HG03378 (cell line): ENCODE measurements around the gene HDGFL2.

Experiments
- ATAC-seq: cut with Tn5 transposase; IDR thresholded peaks from one replicate; pipeline ENCODE4 v1.9.1; 2021; ENCODE audit warnings: mild to moderate bottlenecking, moderate library complexity; ENCODE audit not compliant: unreplicated experiment

Gene HDGFL2

DNA sequence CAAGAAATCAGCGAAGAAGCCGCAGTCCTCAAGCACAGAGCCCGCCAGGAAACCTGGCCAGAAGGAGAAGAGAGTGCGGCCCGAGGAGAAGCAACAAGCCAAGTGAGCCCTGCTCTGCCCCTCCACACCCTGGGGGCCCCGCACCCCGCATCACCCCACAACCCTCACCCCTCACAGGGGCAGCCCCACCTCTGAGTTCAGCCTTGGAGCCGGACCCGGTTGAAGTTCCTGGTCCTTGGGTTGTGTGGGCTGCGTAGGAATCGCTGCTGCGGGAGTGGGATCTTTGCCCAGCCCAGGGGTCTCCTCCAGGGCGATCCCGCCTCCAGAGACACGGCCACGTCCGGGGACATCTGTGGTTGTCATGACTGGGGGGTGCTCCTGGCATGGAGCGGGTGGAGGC lies 24.2 kb downstream of the HDGFL2 start:
- ATAC-seq, result no peak

DNA sequence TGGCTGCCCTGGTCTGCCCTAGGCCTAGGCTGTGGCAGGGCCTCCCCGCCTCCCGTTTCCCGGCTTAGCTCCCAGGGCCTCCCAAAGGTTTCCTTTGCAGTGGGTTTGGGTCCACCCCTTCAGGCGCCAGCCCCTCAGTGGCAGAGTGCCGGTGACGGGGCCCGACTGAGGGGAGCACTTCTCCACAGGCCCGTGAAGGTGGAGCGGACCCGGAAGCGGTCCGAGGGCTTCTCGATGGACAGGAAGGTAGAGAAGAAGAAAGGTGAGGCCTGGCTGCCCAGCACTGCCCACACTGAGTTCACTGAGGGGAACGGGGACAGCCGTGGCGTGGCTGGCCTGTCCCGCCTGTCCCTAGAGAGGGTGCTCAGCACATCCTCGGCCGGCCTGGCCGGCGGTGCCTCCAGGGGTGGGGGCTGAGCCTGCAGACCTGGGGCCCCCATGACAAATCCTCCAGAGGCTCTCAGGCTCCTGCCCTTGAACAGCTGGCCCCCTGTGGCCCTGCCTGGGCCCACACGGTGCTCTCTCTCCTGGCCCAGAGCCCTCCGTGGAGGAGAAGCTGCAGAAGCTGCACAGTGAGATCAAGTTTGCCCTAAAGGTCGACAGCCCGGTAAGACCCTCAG lies 25.8 kb downstream of the HDGFL2 start:
- no peak for ATAC-seq

DNA sequence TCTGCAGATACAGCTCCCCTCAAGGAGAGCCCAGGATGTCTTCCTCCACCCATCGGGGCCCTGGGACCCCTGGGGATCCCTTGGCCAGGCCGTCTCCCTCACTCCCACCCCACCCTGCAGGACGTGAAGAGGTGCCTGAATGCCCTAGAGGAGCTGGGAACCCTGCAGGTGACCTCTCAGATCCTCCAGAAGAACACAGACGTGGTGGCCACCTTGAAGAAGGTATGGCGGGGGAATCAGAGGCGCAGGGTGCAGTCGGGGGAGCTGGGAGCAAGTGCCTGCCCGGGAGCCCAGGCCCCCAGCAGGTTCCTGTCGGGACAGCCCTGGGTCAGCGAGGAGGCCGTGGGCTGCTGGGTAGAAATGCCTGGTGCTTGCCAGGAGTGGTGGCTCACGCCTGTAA lies 26.6 kb downstream of the HDGFL2 start:
- no peak for ATAC-seq

DNA sequence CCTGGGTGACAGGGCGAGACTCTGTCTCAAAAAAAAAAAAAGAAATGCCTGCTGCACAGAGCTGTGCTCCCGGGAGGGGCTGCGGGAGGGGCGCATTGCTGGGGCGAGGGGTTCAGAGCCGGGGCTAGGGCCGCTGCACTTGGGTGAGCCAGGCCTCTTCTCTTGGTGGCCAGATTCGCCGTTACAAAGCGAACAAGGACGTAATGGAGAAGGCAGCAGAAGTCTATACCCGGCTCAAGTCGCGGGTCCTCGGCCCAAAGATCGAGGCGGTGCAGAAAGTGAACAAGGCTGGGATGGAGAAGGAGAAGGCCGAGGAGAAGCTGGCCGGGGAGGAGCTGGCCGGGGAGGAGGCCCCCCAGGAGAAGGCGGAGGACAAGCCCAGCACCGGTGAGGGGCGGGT lies 27.2 kb downstream of the HDGFL2 start:
- ATAC-seq, result no peak

DNA sequence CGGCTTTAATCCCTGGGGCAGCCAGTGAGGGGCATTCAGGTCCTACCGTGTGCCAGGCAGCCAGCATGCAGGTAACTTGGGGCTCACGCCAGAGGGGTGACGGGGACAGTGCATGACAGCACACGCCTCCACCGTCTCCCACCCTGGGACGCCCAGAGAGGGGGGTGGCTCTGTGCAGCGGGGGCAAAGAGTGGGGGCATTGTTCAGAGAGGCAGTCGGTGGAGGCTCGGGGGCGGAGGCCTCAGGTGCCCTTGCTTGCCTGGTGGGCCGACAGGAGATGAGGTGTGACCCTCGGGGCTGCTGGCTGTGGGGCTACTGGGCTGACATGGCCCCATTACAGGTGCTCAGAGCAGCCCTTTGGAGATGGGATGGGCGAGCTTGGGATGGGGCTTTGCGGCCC lies 27.8 kb downstream of the HDGFL2 start:
- ATAC-seq, result no peak

DNA sequence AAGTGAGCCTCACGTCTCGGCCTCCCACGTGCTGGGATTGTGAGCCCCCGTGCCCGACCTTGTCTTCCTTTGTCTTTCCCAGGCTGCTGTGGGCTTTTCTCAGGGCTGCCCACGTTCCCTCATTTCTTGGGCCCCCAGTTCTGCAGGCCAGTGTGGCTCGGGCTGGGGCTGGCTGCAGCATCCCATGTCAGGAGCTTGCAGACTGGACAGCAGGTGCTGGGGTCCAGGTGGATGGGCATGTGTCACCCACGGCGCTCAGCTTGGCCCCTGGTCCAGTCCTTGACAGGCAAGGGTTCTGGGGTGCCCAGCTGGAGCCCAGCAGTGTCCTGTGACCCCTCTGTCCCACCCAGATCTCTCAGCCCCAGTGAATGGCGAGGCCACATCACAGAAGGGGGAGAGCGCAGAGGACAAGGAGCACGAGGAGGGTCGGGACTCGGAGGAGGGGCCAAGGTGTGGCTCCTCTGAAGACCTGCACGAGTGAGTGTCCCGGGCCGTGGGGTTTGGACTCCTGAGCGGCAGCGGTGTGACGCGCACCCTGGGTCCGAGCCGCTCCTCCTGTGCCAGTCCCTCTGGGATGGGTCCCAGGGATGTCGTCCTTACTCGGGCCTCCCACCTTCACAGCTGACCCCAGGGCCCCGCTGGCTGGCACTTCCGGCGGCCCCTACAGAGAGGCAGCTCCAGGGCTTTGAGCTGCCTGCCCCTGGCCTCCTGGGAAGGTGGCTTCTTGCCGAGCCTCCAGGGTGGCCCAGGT lies 28.9 kb downstream of the HDGFL2 start:
- ATAC-seq, result no peak

DNA sequence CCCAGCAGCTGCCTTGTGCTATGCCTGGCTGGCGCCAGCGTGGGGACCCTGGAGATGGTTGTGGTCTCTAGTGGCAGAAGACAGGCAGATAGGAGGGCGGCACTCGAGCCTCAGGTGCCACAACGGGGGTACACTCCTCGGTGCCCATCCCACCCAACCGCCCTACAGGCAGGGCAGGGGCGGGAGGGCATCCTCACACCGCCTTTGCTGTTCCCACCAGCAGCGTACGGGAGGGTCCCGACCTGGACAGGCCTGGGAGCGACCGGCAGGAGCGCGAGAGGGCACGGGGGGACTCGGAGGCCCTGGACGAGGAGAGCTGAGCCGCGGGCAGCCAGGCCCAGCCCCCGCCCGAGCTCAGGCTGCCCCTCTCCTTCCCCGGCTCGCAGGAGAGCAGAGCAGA lies 29.6 kb downstream of the HDGFL2 start:
- ATAC-seq, result no peak

DNA sequence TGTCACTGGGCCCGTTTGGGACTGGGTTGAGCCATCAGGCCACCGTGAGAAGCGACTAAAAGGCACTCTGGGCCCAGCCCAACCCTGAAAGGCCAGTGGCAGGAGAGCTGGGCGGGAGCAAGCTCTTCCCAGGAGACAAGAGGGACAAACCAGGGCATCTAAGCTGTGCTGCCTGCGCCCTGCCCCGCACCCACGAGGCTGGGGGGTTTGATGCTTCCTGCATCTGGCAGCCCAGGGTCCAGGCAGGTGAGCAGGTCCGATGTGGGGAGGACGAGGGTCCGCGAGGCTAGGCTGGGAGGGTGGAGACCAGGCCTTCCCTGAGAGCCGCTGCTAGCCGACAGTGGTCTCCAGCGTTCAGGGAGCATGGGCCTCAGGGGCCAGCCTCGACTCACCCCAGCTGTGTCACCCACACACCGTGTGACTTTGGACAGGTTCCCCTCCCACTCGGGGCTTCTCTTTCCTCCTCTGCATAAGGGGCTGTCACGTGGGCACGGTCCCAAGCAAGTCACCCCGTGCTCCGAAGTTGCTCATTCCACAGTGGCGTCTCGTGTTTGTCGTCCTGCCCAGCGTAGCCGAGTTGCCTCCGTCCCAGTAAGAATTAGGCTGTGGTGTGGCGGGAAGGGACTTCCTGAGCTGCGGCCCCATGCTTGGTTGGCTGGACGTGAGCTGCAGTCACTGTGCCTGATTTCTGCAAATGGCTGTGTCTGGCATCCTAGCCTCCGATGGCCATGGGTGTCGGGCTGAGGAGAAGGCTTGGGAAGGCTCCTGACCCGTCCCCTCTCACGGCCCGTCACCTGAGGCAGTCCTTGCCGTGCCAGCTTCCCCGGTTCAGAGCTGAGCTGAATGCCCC lies 30.4 kb downstream of the HDGFL2 start:
- no peak for ATAC-seq

DNA sequence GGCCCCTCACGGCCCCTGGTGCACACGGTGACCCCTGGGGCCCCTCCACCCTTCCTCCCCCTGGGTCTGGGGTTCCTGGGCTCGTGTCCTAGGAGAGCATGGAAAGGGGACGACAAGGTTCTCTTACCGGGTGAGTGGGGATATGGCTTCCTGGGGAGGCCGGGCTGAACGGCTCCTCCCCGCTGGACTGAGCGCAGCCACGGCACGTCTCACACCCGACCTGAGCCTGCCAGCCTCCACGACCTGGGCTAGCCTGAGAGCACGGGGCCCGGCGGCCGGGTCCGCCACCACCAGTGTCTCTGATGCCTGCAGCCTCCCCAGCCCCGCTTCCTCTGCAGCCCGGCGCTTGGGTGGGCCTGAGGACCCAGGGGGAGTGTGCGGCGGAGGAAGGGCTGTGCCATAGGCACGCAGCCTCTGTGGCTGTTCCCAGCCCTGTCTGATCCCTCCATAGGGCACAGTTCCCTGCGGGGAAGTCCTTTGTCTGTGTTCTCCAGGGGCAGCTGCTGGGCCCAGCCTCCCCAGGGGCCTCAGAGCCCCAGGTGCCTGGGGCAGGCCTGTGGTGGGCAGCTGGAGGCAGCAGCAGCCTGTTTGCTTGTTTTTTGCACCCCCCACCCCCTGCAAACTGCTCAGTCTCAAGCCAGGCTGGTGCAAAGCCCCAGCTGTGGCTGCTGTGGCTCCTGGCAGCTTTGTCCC lies 31.2 kb downstream of the HDGFL2 start:
- ATAC-seq, result no peak

DNA sequence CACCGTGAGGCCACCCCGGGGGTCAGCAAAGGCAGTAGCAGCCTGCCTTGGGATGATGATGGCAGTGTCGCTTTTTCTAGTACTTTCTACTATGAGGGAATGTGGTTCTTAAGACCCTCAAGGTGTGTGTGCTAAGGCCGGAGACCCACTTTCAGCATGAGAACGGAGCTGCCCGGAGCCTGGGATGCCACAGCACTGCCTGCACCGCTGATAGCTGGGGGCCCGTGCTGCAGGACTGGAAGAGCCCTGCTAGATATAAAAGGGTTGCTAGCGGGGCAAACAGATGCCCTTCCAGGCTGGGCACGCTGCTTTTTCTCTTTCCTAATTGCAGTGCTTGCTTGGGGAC lies 31.7 kb downstream of the HDGFL2 start:
- ATAC-seq, result no peak

DNA sequence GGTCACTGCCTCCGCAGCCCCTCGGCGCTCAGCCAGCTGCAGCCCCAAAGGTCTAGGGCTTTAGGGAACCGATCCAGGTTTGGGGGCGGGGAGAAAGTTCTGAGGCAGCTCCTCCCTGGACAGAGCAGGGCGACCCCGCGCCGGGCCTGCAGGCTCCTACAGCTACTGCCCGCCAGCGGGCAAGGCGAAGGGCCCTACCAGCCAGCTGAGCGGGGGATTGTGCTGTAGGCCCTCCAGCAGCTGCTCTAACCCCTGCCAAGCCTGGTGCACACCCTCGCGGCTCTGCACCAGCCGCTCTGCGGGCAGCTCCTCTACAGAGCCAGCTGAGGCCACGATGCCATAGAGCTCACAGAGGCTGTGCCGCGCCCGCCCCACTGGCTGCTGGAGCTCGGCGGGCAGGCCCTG lies 32.2 kb downstream of the HDGFL2 start:
- no peak for ATAC-seq

DNA sequence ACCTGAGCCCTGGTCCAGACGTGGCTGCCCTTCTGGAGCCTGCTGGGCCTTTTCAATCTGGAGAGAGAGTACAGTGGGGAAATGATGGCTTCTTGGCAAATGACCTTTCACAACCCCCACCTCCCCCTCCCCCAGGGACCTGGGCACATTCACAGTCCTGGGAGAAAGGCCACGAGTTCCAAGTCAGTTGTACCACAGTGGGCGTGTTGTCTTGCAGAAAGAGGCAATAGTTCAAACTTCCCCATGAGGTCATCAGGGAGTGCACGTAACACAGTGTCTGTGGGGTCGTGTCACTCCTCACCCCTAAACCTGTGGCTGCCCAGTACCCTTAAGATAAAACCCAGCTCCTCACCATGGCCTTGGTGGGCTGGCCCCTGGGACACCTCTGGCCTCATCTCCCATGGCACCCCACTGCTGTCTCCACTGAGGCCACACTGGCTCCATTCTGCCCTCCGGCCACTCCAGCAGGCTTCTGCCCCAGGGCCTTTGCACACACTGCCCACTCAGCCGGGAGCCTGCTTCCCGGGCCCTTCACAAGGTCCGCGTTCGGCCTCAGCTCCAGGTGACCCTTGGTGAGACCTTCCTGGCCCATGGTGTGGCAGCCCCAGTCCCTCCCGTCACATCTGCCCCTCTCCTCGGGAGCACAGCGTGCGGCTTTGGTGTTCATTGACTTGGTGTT lies 32.9 kb downstream of the HDGFL2 start:
- ATAC-seq, result no peak

DNA sequence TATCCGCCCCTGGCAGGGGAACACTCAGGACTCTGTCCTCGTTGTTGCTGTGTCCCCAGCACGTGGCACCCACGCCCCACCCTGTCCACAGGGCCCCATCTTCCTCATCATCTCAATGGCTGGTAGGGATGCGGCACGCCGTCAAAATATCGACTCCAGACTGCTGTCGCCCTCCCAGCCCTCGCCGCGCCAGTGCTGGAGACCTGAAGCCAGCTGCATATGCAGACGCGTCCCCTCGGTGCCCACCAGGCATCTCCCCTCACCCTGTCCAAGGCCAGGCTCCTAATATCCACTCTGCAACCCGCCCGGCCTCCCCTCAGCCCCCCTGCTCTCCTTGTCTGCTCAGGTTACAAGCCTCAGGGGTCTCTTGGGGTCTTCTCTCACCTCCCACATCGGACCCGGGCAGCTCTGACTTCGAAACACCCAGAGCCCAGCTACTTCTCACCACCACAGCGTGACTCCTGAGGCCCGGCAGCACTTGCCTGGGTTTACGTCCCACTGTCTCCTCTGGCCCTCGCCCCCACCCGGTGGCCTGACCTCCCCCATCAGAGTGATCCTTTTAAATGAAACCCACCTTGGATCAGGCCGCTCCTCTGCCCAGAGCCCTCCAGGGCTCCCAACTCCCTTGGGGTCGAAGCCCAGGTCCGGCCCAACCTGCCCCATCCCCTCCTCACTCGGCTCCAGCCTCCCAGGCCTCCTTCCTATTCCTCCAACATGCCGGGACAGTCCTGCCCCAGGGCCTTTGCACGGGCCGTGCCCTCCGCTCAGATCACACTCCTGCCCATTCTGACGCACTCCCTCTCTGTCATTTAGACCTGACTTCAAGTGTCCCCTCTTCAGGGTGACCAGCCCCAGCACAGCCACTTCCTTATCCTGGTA lies 33.7 kb downstream of the HDGFL2 start:
- ATAC-seq, result no peak

DNA sequence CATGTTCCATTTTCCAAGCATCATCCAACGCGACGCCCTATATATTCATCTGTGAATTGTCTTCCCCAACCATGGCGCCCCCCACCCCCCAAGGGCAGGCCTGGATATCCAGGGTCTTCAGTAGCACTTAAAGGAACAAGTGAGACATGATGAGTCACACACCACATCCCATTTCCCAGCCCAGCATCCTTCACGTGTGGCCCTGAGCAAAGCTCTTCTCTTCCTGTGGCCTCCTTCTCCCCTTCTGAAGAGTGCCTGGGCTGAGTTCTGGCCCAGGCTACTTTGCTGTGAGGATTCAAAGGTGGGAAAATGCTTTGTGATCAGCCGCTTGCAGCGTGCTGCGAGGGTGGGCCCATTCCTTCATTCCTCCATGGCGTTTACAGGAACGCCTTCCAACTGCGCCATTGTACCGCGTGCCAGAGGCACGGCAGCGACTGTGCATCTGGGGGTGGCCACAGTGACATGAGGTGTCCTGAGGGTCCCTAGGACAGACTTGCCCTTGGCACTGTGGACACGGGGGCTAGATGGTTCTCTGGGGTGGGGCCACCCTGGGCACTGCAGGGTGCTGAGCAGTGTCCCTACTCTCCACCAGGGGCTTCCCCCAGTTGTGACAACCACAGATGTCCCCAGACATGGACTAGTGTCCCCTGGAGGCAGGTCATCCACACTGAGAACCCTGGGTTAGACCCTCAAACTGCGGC lies 34.5 kb downstream of the HDGFL2 start:
- ATAC-seq, result no peak

DNA sequence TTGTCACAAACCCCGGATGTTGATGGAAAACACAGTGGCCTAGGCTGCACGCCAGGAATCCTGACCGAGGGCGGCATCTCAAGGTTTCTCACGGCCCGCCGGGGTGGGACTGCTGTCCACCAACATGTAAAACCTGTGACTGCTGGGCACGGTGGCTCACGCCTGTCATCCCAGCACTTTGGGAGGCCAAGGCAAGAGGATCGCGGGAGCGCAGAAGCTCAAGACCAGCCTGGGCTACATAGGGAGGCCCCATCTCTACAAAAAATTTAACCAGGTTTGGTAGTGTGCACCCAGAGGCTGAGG lies 35.0 kb downstream of the HDGFL2 start:
- ATAC-seq, result no peak

DNA sequence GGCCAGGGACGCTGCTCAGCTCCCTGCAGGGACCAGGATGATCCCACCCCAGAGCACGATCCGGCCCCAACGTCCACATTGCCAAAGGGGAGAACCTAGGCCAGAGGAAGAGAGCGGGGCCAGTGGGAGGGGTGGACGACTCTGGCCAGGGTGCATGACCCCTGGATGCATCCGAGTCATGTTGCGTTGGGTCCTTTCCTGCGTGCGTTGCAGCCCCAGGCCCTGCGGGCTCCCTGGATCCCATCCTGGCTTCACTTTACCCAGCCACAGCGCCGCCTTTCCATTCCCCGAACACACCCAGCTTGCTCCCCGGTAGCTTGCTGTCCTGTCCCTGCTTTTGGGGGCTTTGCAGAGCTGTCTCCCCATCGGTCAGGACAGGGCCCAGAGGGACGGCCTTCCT lies 35.7 kb downstream of the HDGFL2 start:
- ATAC-seq, result no peak

DNA sequence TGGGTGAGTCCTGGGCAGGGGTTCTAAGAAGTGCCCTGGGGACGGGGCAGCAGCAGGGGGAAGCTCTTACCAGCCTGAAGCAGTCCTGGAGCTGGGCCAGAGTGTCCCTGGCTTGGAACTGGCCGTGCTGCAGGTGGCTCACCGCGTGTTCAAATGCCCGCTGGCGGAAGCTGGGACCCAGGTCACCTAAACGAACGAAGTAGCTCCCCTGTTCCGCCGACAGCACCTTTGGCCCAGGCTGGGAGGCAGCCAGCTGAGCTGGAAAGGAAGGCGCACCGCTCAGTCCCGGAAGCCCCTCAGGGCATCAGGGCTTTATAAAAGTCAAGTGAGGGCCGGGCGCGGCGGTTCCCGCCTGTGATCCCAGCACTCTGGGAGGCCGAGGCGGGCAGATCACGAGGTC lies 36.6 kb downstream of the HDGFL2 start:
- no peak for ATAC-seq

DNA sequence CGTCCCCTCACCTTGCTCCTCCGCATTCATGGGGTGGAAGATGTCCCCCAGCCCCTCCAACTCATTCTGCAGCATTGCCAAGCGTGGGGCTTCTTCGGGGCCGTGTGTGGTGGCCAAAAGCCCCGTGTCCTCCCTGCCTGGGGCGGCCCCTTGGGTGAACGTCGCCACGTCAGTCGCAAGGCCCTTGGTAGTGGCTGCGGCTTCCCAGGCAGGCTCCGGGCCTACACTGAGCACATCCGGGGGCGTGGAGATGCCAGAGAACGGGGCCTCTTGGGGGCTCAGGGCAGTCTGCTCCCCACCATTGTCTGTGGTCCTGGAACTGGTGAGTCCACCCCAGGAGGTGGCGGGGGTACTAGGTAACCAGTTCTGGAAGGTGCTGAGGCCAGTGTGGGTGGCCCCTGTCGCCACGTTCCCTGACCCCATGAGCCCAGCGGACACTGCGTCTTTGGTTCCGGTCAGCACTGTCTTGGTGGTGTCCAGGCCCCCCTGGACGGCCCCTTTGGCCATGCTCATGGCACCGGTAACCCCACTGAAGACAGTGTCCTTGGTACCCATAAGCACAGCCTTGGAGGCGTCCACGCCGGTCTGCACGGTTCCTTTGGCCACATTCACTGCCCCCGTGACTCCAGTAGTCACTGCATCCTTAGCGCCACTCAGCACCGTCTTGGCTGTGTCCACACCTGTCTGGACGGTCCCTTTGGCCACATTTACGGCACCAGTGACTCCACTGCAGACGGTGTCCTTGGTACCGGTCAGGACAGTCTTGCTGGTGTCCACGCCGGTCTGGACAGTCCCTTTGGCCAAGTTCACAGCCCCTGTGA lies 38.5 kb downstream of the HDGFL2 start:
- ATAC-seq, result no peak
